ENCODE data around the gene SUGCT.

GRCh38 chr7:40698214-40698920 is 563.6 kb downstream of the SUGCT start:
- TF ChIP-seq CTCF (conservative IDR thresholded peaks at IDR 0.05) (no peak), ZFX (IDR thresholded peaks at IDR 0.05) (no peak)

All from C4-2B (cell line).